ENCODE results near the gene GPD1L.

The GPD1L gene

DNA sequence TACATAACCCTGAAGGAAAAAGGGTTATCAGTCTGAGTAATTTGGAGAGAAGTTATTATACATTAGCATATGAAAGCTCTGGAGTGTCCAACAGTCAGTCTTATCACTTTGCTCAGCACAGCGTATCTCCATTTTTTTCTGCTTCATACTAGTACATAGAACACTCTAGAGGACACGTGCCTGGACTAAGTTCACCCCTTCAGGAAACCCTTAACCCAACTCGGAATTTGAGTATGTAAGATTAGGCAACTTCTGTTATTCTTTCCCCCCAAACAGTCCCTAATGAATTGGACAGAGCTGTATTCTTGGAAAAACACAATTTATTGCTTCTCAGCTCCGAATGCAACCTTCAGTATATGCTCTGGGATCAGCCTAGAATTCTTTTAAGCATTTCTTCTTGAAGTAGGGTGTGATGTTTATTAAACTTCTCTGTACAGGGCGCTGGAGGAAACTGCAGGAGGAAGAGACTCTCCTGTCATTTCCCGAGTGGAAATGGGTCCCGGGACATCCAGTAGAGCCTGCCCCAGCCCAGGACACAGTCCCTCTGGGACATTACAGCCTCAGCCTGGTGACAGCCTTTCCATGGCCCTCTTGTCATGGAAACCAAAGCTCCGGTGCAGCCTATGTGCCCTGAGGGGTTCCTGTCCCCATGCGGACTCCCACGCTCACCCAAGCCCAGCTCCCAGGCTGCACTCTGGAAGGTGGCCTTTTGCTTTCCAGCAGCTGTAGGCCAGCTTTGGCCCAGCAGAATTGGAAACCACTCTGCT lies 94.8 kb downstream of the GPD1L start:
- H3K4me3 ChIP-seq (ENCODE audit: low read length), result no peak overlapping the region
- no peak for DNase-seq (ENCODE audit: low read depth, low spot score)

DNA sequence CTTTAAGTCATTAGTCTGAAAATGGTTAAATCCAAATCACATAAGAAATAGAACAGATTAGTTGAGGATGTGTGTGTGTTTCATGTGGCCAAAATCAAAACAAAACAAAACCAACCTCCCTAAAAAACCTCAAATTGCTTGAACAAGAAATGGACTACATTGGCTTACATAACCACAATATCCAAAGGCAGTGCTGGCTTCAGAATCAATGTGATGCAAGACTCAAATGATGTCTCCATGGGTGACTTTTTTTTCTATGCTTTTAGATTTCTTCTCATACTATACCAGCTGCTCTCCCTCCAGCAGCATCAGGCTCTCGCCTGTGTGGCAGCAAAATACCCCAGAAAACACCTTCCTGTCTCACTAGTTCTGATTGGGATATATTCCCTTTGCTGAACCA lies 96.1 kb downstream of the GPD1L start:
- peak; percentile 6 for DNase-seq (ENCODE audit: low read depth, low spot score)

DNA sequence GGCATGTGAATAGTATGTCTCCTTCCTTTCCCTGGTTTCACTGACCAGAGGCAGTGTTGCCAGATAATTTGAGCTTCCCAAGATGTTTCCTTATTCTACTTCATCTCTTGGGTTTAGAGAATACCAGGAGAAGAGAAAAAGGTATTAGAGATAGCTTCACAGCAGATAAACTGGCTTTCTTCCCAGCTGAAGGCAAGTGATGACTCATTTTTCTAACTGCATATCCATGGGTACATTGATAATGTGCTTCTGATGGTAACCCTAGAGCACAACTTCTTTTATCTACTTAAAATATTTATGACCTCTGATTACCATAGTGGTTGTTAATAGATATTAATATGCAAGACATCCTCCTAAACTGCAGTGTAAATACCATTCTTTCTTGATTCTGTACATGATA lies 97.4 kb downstream of the GPD1L start:
- H3K4me3 ChIP-seq (ENCODE audit: low read length), result no peak overlapping the region
- no peak for DNase-seq (ENCODE audit: low read depth, low spot score)

More for the DNA sequence above, 96.1 kb downstream of the GPD1L start:
- no peak overlapping the region for H3K4me3 ChIP-seq (ENCODE audit: low read length)

DNA sequence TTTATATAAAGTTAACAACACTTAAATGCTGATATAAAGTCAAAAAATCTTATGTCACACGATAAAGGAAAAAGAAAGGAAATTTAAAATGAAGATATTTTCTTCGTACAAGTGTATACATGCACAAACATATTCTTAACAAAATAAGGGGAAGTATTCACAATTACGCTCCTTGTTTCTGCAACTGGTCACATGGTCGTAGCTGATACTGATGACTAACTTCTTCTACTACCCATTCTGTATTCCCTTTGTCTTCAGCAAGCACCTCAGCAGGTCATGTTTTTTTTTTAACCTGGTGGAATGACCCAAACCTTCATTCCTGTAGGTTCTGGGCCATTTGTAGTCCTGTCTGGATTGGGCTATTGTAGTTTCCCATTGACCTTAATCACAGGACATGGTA lies 102.0 kb downstream of the GPD1L start:
- DNase-seq (ENCODE audit: low read depth, low spot score), result no peak
- no peak overlapping the region for H3K4me3 ChIP-seq (ENCODE audit: low read length)

DNA sequence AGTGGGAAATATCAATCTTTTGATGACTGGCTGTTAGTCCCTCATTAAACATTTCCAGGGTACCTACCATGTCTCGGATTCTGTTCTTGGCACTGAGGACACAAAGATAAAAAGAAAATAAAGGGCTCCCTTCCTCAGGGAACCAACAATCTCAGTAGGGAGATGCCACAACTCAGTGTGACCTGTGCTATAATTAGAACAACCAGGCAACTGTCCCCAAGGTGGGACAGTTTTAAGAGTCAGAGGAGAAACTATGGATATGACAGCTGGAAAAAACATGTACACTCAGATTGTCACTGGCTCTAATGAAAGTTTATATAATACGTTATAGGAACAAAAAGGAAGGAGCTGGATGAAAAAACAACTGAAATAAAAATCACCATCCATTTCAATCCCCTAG lies 108.8 kb downstream of the GPD1L start:
- DNase-seq (ENCODE audit: low read depth, low spot score), result no peak
- no peak overlapping the region for H3K4me3 ChIP-seq (ENCODE audit: low read length)

DNA sequence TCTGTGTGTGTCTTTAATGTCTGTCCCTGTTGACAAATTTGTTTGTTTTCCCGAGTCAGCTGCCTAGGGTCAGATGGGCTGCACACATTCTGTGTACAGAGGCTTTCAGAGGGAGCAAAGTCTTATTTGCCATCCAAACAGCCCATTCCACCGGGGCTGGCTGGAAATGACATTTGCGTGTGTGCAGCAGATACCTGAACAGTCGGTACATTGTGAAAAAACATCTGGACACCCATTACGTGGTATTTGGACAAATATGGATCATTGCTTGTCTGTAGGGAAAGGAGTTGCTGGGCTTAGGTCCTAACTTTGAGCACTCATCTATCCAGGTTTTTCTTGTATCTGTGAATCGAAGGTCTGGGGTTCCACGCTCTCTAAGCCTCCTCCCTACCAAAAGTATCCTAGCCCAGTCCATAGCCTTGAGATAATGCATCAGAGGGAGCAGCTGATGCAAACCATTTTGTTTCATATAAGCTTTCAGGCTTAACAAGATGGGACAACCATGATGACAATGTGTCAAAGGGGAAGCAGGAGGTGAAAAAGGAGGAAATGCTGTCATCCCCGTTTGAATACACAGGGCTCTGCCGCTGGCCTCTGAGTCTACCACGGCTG lies 109.9 kb downstream of the GPD1L start:
- DNase-seq (ENCODE audit: low read depth, low spot score), result no peak
- H3K4me3 ChIP-seq (ENCODE audit: low read length), result no peak overlapping the region

DNA sequence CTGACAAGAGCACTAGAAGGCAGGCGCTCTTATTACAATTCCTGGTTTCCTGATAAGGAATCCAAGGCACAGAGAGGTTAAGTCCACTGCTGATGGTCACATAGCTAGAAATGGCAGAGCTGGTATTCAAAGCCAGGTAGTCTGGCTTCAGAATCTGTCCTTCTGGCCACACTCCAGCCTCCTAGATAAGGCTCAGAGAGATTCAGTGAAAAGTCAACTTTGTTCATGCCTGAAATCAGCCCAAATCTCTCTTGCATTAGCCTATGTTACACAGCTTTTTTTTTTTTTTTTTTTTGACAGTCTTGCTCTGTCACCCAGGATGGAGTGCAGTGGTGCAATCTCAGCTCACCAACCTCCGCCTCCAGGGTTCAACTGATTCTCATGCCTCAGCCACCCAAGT lies 110.9 kb downstream of the GPD1L start:
- no peak overlapping the region for H3K4me3 ChIP-seq (ENCODE audit: low read length)
- DNase-seq (ENCODE audit: low read depth, low spot score), result no peak
